Measurements from ENCODE around the gene CD40. TPM values are rescaled to one million over a fixed set of nuclear protein-coding genes. Genes with fewer than 3 reads are reported as not detected.

The CD40 gene
- total and polyA plus RNA-seq, 2 of the 8 experiments (the other 6 are each of a cell fraction or from before 2014, with no cell fraction given): 14.5 to 18.8 TPM

GRCh38 chr20:46142124-46142523 is 24.0 kb downstream of the CD40 start:
- no peak overlapping the region for H3K18ac ChIP-seq (ENCODE audit: extremely low read depth, low read length)
- no peak overlapping the region for H2AK5ac ChIP-seq (ENCODE audit: low read depth, low read length)
- 68% methylated on average over 5 of the region's 5 CpGs; no CpG with 5 or more reads in 1 of the 2 experiments for WGBS, 2 experiments (ENCODE audit: extremely low coverage in 1 of 2, insufficient coverage in 1 of 2, insufficient read length in 1 of 2, insufficient replicate concordance in 2 of 2, low coverage in 1 of 2, low lambda C conversion rate in 2 of 2, missing lambda C conversion rate in 1 of 2)
- no peak overlapping the region for H3K9ac ChIP-seq (replicated peaks in 1 of 4; ENCODE audit: extremely low read depth in 1 of 4, low read depth in 3 of 4, low read length in 3 of 4)
- no peak overlapping the region for H3K14ac ChIP-seq (ENCODE audit: insufficient read length)
- H4K20me1 ChIP-seq (replicated peaks in 1 of 2; ENCODE audit: control insufficient read depth in 1 of 2, insufficient read depth in 2 of 2, low read length in 2 of 2): no peaks in the 10 kb centered on the region
- no peak overlapping the region for H3K23ac ChIP-seq (ENCODE audit: insufficient read length)
- no peak overlapping the region for H2AFZ ChIP-seq (ENCODE audit: low read length)
- H2BK15ac ChIP-seq (ENCODE audit: low read length): no peak overlapping the region
- H3K79me2 ChIP-seq (ENCODE audit: control insufficient read depth in 1 of 2, insufficient read depth in 2 of 2, low read length in 2 of 2): no peaks in the 10 kb centered on the region
- no peak overlapping the region for H4K91ac ChIP-seq (replicated peaks; ENCODE audit: insufficient read length, low read length)
- no peak overlapping the region for H2BK12ac ChIP-seq (ENCODE audit: low read depth, low read length)
- H3K36me3 ChIP-seq (ENCODE audit: control insufficient read depth in 2 of 4, insufficient read depth in 4 of 4, low read length in 3 of 4): no peaks in the 10 kb centered on the region
- H2BK120ac ChIP-seq (replicated peaks; ENCODE audit: low read depth, low read length): no peak overlapping the region
- H3K4me1 ChIP-seq (replicated peaks in 1 of 4; ENCODE audit: control insufficient read depth in 3 of 4, insufficient read depth in 4 of 4, low read length in 3 of 4): peaks cover 0 to 13% (median 9%) of the 10 kb centered on the region in 4 experiments; a peak in 5 of 7 replicates
- H3K27ac ChIP-seq (ENCODE audit: low read depth, low read length): no peak overlapping the region
- H3K23me2 ChIP-seq (ENCODE audit: low read depth, low read length): no peaks in the 10 kb centered on the region
- H3K27me3 ChIP-seq (replicated peaks in 1 of 4; ENCODE audit: control insufficient read depth in 3 of 4, extremely low read depth in 1 of 4, insufficient read depth in 3 of 4, low read length in 3 of 4): no peaks in the 10 kb centered on the region
- ChIA-PET POLR2A (ENCODE audit: partially characterized antibody) (interaction anchor here (0.7 kb wide), 1 partner anchor 10 kb away, joined by 5 read pairs; no protein-coding TSS in a partner anchor), CTCF (ENCODE audit: partially characterized antibody) (interaction anchor here (0.6 to 3.1 kb wide), 10 partner anchors 8 to 206 kb away, joined by 3 to 17 read pairs (median 4); no protein-coding TSS in a partner anchor)
- no peak overlapping the region for H2BK5ac ChIP-seq (ENCODE audit: low read depth, low read length)
- FAIRE-seq (no peak), DNase-seq (ENCODE audit: low read depth in 1 of 2, low spot score in 2 of 2) (no peak)
- no peak overlapping the region for H3K56ac ChIP-seq (replicated peaks; ENCODE audit: insufficient read length, low read depth, low read length)
- no peak overlapping the region for H3K4me3 ChIP-seq (ENCODE audit: extremely low read depth in 1 of 4, insufficient read depth in 2 of 4, low read depth in 3 of 4, low read length in 4 of 4)
- H4K5ac ChIP-seq (ENCODE audit: insufficient read length, low read depth, low read length): no peak overlapping the region
- no peaks in the 10 kb centered on the region for H3K9me3 ChIP-seq (ENCODE audit: insufficient read depth in 2 of 2, low read depth in 1 of 2, low read length in 1 of 2)
- H4K8ac ChIP-seq (ENCODE audit: extremely low read depth, insufficient read depth, low read length): no peak overlapping the region
- no peak overlapping the region for H2BK20ac ChIP-seq (ENCODE audit: low read length)
- TF ChIP-seq JUND (IDR thresholded peaks at IDR 0.05; ENCODE audit: low read length): no peak
- no peak for TF ChIP-seq SIRT6 (IDR thresholded peaks at IDR 0.05; ENCODE audit: low read length)
- no peak for TF ChIP-seq KDM1A (IDR thresholded peaks at IDR 0.05; ENCODE audit: borderline replicate concordance, low read length)
- no peak for TF ChIP-seq KDM4A (IDR thresholded peaks at IDR 0.05; ENCODE audit: low read depth, low read length, severe bottlenecking)
- no peak for TF ChIP-seq GABPA (IDR thresholded peaks at IDR 0.05; ENCODE audit: borderline replicate concordance, insufficient read depth, low read length)
- TF ChIP-seq EZH2 (IDR thresholded peaks at IDR 0.05; ENCODE audit: low read depth, low read length, severe bottlenecking): no peak
- no peak; a peak in 1 of 4 replicates for TF ChIP-seq CTCF (IDR thresholded peaks at IDR 0.05; ENCODE audit: control extremely low read depth in 1 of 3, insufficient read depth in 1 of 3, low read depth in 1 of 3, low read length in 3 of 3)
- no peak for TF ChIP-seq ZNF274 (IDR thresholded peaks at IDR 0.05; ENCODE audit: borderline replicate concordance, extremely low read depth, low read length)
- TF ChIP-seq TBP (IDR thresholded peaks at IDR 0.05; ENCODE audit: low read depth, low read length): no peak
- TF ChIP-seq CREB1 (IDR thresholded peaks at IDR 0.05): no peak
- no peak for TF ChIP-seq RFX5 (IDR thresholded peaks at IDR 0.05; ENCODE audit: borderline replicate concordance, low read depth, low read length)
- no peak for TF ChIP-seq CEBPB (IDR thresholded peaks at IDR 0.05; ENCODE audit: low read depth, low read length)
- no peak overlapping the region for H3K4me2 ChIP-seq (ENCODE audit: insufficient read depth in 1 of 2, low read depth in 2 of 2, low read length in 2 of 2)
- no peaks in the 10 kb centered on the region for H3K79me1 ChIP-seq (ENCODE audit: low read depth, low read length)
- no peak overlapping the region for H3K4ac ChIP-seq (replicated peaks; ENCODE audit: insufficient read length, low read depth, low read length)

Measured in H1 (cell line).